ENCODE measurements around the gene HMGB4. TPM values are rescaled to one million over a fixed set of nuclear protein-coding genes. Genes with fewer than 3 reads are reported as not detected.

HMGB4 gene
- total RNA-seq, 1 donor from 2014 or later = not detected

GRCh38 chr1:33902486-33903209 is 38.8 kb downstream of the HMGB4 start:
- H3K27me3 Mint-ChIP-seq = peaks cover 36% of the 10 kb centered on the region
- no peaks in the 10 kb centered on the region for H3K36me3 Mint-ChIP-seq
- H3K27ac Mint-ChIP-seq = no peak overlapping the region
- no peak for DNase-seq (ENCODE audit: extremely low spot score, unreplicated experiment)
- TF ChIP-seq CTCF (conservative IDR thresholded peaks at IDR 0.05) = no peak
- no peaks in the 10 kb centered on the region for H3K9me3 Mint-ChIP-seq
- H3K4me3 Mint-ChIP-seq = no peak overlapping the region
- no peaks in the 10 kb centered on the region for H3K4me1 Mint-ChIP-seq (ENCODE audit: unreplicated experiment)

- H3K9me3 Mint-ChIP-seq = no peaks in the 10 kb centered on the region
- no peak for TF ChIP-seq CTCF (conservative IDR thresholded peaks at IDR 0.05)
- H3K27ac Mint-ChIP-seq = no peak overlapping the region
- H3K36me3 Mint-ChIP-seq = no peaks in the 10 kb centered on the region
- DNase-seq (ENCODE audit: extremely low spot score, unreplicated experiment) = no peak
- no peaks in the 10 kb centered on the region for H3K4me1 Mint-ChIP-seq (ENCODE audit: unreplicated experiment)
- H3K27me3 Mint-ChIP-seq = peaks cover 36% of the 10 kb centered on the region
- H3K4me3 Mint-ChIP-seq = no peak overlapping the region
These were observed 39.3 kb downstream of the HMGB4 start for GRCh38 chr1:33903210-33903589.

GRCh38 chr1:33905241-33905640 is 41.4 kb downstream of the HMGB4 start:
- Mint-ChIP-seq H3K4me3 (no peak overlapping the region), H3K36me3 (no peaks in the 10 kb centered on the region), H3K4me1 (ENCODE audit: unreplicated experiment) (no peaks in the 10 kb centered on the region), H3K27ac (no peak overlapping the region), H3K9me3 (no peaks in the 10 kb centered on the region), H3K27me3 (peaks cover 34% of the 10 kb centered on the region)
- TF ChIP-seq CTCF (conservative IDR thresholded peaks at IDR 0.05) = no peak
- DNase-seq (ENCODE audit: extremely low spot score, unreplicated experiment) = no peak

- TF ChIP-seq CTCF (conservative IDR thresholded peaks at IDR 0.05) = no peak
- no peaks in the 10 kb centered on the region for H3K9me3 Mint-ChIP-seq
- no peaks in the 10 kb centered on the region for H3K36me3 Mint-ChIP-seq
- H3K4me3 Mint-ChIP-seq = no peak overlapping the region
- no peak for DNase-seq (ENCODE audit: extremely low spot score, unreplicated experiment)
- no peaks in the 10 kb centered on the region for H3K4me1 Mint-ChIP-seq (ENCODE audit: unreplicated experiment)
- H3K27ac Mint-ChIP-seq = no peak overlapping the region
- H3K27me3 Mint-ChIP-seq = peaks cover 35% of the 10 kb centered on the region
These were observed 42.3 kb downstream of the HMGB4 start for GRCh38 chr1:33906156-33906555.

GRCh38 chr1:33908324-33908956 is 44.6 kb downstream of the HMGB4 start:
- Mint-ChIP-seq H3K9me3 (no peaks in the 10 kb centered on the region), H3K4me1 (ENCODE audit: unreplicated experiment) (no peaks in the 10 kb centered on the region), H3K27ac (no peak overlapping the region), H3K27me3 (peaks cover 33% of the 10 kb centered on the region), H3K4me3 (no peak overlapping the region), H3K36me3 (no peaks in the 10 kb centered on the region)
- no peak for TF ChIP-seq CTCF (conservative IDR thresholded peaks at IDR 0.05)
- DNase-seq (ENCODE audit: extremely low spot score, unreplicated experiment) = no peak
